COLO668 (cell line): ENCODE data around the gene TWSG1.
"Not testable (repeated sequence)": the region's sequence is repeated elsewhere in the genome, so short reads cannot be mapped to it uniquely, and the experiment has no call there.

Experiments
- DNase-seq: peaks from one replicate; lab custom pipeline; 2025; ENCODE audit not compliant: unreplicated experiment; lab: John Stamatoyannopoulos, UW

The TWSG1 gene

GRCh38 chr18:9334973-9335696, 562 bp downstream of the TWSG1 start:
- peak; percentile 76 for DNase-seq

GRCh38 chr18:9335697-9336045, 1.1 kb downstream of the TWSG1 start:
- no peak for DNase-seq

GRCh38 chr18:9336827-9337226, 2.3 kb downstream of the TWSG1 start:
- DNase-seq = no peak

- no peak for DNase-seq
Measured at GRCh38 chr18:9337873-9338272, 3.3 kb downstream of the TWSG1 start.

GRCh38 chr18:9340472-9340871, 5.9 kb downstream of the TWSG1 start:
- DNase-seq = no peak

GRCh38 chr18:9343577-9343976, 9.0 kb downstream of the TWSG1 start:
- no peak for DNase-seq

- DNase-seq = no peak
Measured at GRCh38 chr18:9346775-9347174, 12.2 kb downstream of the TWSG1 start.

GRCh38 chr18:9348079-9348671, 13.6 kb downstream of the TWSG1 start:
- DNase-seq = no peak

GRCh38 chr18:9348766-9349165, 14.2 kb downstream of the TWSG1 start:
- no peak for DNase-seq

- DNase-seq = no peak
Measured at GRCh38 chr18:9353596-9353995, 19.0 kb downstream of the TWSG1 start.

- DNase-seq = no peak
Measured at GRCh38 chr18:9354256-9354655, 19.7 kb downstream of the TWSG1 start.

- DNase-seq = no peak
Measured at GRCh38 chr18:9356976-9357375, 22.4 kb downstream of the TWSG1 start.

- DNase-seq = no peak
Measured at GRCh38 chr18:9359796-9360195, 25.2 kb downstream of the TWSG1 start.

- DNase-seq = no peak
Measured at GRCh38 chr18:9361191-9361590, 26.6 kb downstream of the TWSG1 start.

- no peak for DNase-seq
Measured at GRCh38 chr18:9362869-9363268, 28.3 kb downstream of the TWSG1 start.

GRCh38 chr18:9364242-9364641, 29.7 kb downstream of the TWSG1 start:
- DNase-seq = no peak

- DNase-seq = no peak
Measured at GRCh38 chr18:9365406-9365805, 30.8 kb downstream of the TWSG1 start.

GRCh38 chr18:9366126-9366714, 31.6 kb downstream of the TWSG1 start:
- no peak for DNase-seq

- DNase-seq = not testable (repeated sequence)
Measured at GRCh38 chr18:9373254-9373653, 38.7 kb downstream of the TWSG1 start.

- no peak for DNase-seq
Measured at GRCh38 chr18:9379118-9379517, 44.5 kb downstream of the TWSG1 start.

- no peak for DNase-seq
Measured at GRCh38 chr18:9380101-9380500, 45.5 kb downstream of the TWSG1 start.

- DNase-seq = no peak
Measured at GRCh38 chr18:9380621-9381395, 46.2 kb downstream of the TWSG1 start.
